ENCODE results near the gene GNB4. TPM values are rescaled to one million over a fixed set of nuclear protein-coding genes. Genes with fewer than 3 reads are reported as not detected.

The GNB4 gene
- total RNA-seq, 4 donors from 2014 or later, result 63.9 to 91.8 (median 85.8) TPM

DNA sequence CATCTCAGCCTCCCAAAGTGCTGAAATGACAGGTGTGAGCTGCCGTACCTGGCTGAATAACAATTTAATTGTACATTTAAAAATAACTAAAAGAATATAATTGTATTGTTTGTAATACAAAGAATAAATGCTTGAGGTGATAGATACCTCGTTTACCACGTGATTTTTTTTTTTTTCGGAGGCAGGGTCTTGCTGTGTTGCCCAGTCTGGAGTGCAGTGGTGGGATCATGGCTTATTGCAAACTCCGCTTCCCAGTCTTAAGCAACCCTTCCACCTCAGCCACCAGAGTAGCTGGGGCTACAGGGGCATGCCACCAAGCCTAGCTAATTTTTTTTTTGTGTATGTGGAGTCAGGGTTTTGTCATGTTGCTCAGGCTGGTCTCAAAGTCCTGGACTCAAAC, 87.9 kb downstream of the GNB4 start:
- DNase-seq (ENCODE audit: low spot score in 2 of 2), result no peak
- no peak for TF ChIP-seq POLR2A (IDR thresholded peaks at IDR 0.05)
- TF ChIP-seq CTCF (IDR thresholded peaks at IDR 0.05), result no peak
- WGBS, 2 donors, result 95 to 96% methylated on average over 5 of the region's 5 CpGs
- H3K4me3 ChIP-seq (ENCODE audit: low read depth, poor library complexity, severe bottlenecking), result no peak overlapping the region
- intact Hi-C loops (cut with DNase I; ENCODE audit: low total_unique reads), result no loop called here

DNA sequence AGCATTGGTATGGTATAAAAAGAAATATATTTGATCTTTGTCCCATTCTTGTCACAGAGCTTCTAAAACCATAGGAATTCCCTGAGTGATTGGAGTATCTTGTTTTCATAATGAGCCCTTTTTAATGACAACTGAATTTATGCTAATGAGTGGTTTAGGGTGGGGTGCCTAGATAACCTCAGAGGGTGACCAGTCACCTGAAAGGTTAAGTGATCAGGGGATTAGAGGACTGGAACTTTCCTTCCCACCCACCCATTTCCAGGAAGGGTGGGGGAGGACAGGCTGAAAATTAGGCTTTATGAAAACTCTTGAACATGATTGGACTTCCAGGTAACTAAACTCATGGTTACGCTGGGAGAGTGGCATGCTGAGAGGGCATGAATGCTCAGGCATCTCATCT, 95.3 kb downstream of the GNB4 start:
- H3K4me3 ChIP-seq (ENCODE audit: low read depth, poor library complexity, severe bottlenecking), result no peak overlapping the region
- no peak for TF ChIP-seq CTCF (IDR thresholded peaks at IDR 0.05)
- no peak for TF ChIP-seq POLR2A (IDR thresholded peaks at IDR 0.05)
- no peak for DNase-seq (ENCODE audit: low spot score in 2 of 2)
- WGBS, 2 donors, result 96 to 100% methylated on average over 1 of the region's 1 CpG
- intact Hi-C loops (cut with DNase I; ENCODE audit: low total_unique reads), result no loop called here

DNA sequence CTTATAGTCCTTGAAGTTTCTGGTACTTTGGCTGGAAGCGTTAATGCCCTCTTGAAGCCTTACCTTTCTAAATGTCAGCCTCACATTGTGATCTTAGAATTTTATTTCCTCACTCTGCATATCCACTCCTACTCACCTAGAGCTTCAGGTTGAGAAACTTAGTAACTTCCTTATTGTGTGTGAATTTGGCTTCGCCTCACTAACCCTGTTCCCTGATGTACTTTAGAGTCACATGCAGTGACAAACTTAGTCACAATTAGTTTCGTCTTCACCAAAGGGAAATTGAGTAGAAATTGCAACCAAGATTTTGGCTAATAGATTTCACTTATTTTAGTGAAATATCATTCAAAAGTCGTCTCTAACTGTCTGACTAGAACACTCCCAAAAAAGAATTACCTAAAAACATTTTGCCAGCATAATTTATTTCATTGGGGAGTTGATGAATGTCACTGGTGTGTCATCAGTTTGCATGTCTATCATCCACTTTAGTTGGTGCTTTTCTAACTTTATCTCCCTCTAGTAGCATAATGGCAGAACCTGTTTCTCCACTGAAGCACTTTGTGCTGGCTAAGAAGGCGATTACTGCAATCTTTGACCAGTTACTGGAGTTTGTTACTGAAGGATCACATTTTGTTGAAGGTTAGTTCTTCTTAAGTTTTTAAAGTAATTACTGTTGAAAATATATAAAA, 102.8 kb downstream of the GNB4 start:
- WGBS, 2 donors, result 20 to 24% methylated on average over 5 of the region's 5 CpGs
- DNase-seq (ENCODE audit: low spot score in 2 of 2), result no peak
- intact Hi-C loops (cut with DNase I; ENCODE audit: low total_unique reads), result no loop called here
- TF ChIP-seq CTCF (IDR thresholded peaks at IDR 0.05), result no peak
- no peak for TF ChIP-seq POLR2A (IDR thresholded peaks at IDR 0.05)
- H3K4me3 ChIP-seq (ENCODE audit: low read depth, poor library complexity, severe bottlenecking), result peak overlapping the region; percentile 81

DNA sequence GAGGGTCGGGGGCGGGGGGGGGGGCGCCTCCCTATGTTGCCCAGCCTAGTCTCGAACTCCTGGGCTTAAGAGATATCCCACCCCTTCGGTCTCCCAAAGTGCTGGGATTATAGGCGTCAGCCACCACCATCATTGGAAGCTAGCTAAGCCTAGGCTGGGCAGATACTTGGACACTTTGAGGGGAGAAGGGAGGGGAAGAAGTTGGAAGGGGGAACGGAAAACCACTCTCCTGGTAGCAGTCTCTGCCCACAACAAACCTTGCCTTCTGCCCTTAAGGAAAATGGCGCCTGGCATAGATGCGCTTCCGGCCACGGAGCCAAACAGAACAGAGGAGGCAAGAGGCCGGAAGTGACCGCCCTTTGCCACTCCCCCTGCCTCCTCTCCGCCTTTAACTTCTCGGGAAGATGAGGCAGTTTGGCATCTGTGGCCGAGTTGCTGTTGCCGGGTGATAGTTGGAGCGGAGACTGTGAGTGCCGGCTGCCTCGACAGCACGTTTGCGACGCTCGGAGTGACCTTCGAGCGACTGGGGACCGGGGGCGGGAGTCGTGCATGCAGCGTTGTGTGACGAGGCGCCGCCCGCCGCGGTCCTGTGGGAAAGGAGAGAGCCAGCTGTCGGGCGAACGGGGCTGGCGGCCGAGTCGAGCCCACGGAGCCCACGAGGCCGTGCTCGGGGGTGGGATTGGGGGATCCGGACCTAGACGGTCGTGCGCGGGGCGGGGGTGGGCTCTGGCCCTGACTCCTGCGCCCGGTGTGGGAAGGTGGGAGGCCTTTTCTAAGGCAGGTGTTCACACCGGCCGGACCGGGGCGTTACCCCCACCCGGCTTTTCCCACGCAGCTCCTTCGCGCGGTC, 103.7 kb downstream of the GNB4 start, which contains the start of gene MFN1:
Gene MFN1 (plus strand): TSS at position 365 of the 850 bp plus-strand sequence. CDS start 1,143 bp downstream, outside the sequence.
- DNase-seq (ENCODE audit: low spot score in 2 of 2), result peak; percentile 97 to 99
- no peak for TF ChIP-seq CTCF (IDR thresholded peaks at IDR 0.05)
- TF ChIP-seq POLR2A (IDR thresholded peaks at IDR 0.05), result no peak
- WGBS, 2 donors, result 0 to 1% methylated on average over 62 to 63 of the region's 63 CpGs
- peak within 1 kb of the TSS; percentile 81 for H3K4me3 ChIP-seq (ENCODE audit: low read depth, poor library complexity, severe bottlenecking)
- intact Hi-C loops (cut with DNase I; ENCODE audit: low total_unique reads), result no loop called here

Other genes starting within 250 kb of the GNB4 start
- 1 to 10 TPM in 2 of 4 donors, under 1 TPM in 2; 0.19 to 1.5 (median 0.87) TPM for gene KCNMB3, start 200.4 kb downstream of the GNB4 start, total RNA-seq
- gene ZNF639, start 128.4 kb downstream of the GNB4 start, total RNA-seq, result 10 to 100 TPM; 19.5 to 36.1 (median 25.1) TPM
- 10 to 100 TPM; 38.2 to 98.7 (median 47.3) TPM for gene MFN1, start 103.8 kb downstream of the GNB4 start, total RNA-seq
- gene ACTL6A, start 111.5 kb upstream of the GNB4 start, total RNA-seq, result 10 to 100 TPM; 34.1 to 67.3 (median 48.7) TPM
- gene MRPL47, start 153.2 kb upstream of the GNB4 start, total RNA-seq, result 10 to 100 TPM; 10.5 to 19.7 (median 15.7) TPM
- 10 to 100 TPM; 61.1 to 92.5 (median 78.3) TPM for gene NDUFB5, start 153.3 kb upstream of the GNB4 start, total RNA-seq
- gene USP13, start 201.6 kb upstream of the GNB4 start, total RNA-seq, result 1 to 10 TPM; 1.6 to 9.4 (median 5.8) TPM

Data from lower leg skin (tissue), 4 donors.